ENCODE results near the gene CDH4. TPM values are rescaled to one million over a fixed set of nuclear protein-coding genes. Genes with fewer than 3 reads are reported as not detected.

CDH4 gene
- total RNA-seq, 4 donors from 2014 or later, result not detected

DNA sequence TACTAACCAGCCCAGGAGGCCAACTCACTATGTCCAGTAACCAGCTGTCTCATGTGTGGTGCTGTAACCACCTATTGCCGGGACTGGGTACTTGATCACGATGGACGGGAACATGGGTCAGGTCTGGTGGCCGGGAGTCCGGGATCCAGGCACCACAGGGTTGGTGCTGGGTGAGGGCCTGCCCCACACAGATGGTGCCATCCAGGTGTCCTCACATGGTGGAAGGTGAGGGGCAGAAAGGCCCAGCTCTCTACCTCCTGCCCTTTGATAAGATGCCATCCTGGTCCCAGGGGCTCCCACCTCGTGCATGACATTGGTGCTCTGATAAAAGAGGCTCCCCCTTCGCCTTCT is 697.3 kb downstream of the CDH4 start:
- no peak for DNase-seq
- no peaks in the 10 kb centered on the region for H3K9me3 ChIP-seq
- H3K36me3 ChIP-seq, result no peaks in the 10 kb centered on the region
- H3K4me1 ChIP-seq, result no peaks in the 10 kb centered on the region
- H3K4me3 ChIP-seq, result no peak overlapping the region
- intact Hi-C loops (cut with DNase I; ENCODE audit: low total_unique reads) (no loop called here), in situ Hi-C loops (cut with MboI; ENCODE audit: low pct_ligation_motif_present in 1 of 4, low pct_unique_long_range_greater_than_20kb in 1 of 4, low sequenced_read_pairs in 3 of 4) (no loop called here)
- TF ChIP-seq, protein P1, sequence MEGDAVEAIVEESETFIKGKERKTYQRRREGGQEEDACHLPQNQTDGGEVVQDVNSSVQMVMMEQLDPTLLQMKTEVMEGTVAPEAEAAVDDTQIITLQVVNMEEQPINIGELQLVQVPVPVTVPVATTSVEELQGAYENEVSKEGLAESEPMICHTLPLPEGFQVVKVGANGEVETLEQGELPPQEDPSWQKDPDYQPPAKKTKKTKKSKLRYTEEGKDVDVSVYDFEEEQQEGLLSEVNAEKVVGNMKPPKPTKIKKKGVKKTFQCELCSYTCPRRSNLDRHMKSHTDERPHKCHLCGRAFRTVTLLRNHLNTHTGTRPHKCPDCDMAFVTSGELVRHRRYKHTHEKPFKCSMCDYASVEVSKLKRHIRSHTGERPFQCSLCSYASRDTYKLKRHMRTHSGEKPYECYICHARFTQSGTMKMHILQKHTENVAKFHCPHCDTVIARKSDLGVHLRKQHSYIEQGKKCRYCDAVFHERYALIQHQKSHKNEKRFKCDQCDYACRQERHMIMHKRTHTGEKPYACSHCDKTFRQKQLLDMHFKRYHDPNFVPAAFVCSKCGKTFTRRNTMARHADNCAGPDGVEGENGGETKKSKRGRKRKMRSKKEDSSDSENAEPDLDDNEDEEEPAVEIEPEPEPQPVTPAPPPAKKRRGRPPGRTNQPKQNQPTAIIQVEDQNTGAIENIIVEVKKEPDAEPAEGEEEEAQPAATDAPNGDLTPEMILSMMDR (IDR thresholded peaks at IDR 0.05), result no peak
- no peak for TF ChIP-seq POLR2AphosphoS5 (IDR thresholded peaks at IDR 0.05)
- no peak for TF ChIP-seq EP300 (IDR thresholded peaks at IDR 0.05; ENCODE audit: low read depth)
- TF ChIP-seq POLR2A (IDR thresholded peaks at IDR 0.05), result no peak
- 83% methylated on average over 4 of the region's 7 CpGs; no CpG with 5 or more reads in 1 of the 2 donors for WGBS, 2 donors (ENCODE audit: low coverage in 1 of 2)
- peaks cover 11% of the 10 kb centered on the region for H3K27me3 ChIP-seq
- no peak overlapping the region for H3K27ac ChIP-seq

DNA sequence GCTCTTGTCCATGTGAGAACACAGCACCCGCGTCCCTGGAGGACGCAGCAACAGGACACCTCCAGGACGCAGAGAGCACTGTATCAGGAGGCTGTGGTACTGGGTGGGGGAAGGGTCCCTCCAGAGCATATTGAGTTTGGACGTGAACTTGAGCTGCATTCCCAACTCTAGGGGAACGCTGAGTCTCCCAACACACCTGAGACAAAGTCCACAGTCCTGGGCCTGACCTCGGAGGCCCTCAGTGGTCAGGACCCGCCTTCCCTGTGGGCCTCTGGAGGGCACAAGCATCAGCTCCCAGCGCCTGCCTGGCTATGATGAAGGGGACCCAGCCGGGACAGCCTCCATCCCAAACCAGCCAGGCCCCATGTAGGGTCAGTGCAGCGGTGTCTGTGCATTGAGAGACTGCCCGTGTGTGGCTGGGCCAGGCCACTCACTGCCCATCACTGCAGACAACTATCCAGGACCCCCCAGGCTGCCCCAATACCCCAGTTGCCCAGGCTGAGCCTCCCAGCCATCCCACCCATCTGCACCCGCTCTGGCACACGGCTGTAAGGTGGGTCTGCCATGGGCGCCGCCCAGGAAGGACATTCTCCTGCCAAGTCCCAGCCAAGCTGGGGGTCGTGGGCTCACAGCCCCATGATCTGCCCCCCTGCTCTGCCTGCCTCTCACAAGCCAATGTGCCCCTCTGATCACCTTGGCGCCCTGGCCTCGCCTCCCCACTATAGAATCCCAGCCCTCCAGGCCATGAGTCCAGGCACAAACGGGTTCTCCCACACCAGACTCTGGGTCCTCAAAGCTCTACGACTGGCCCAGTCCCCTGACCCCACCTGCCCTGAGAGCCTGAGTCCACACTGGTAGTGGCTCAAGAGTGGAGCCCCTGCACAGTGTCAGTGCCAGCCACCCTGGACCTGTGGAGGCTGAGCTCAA is 697.9 kb downstream of the CDH4 start:
- no peak for TF ChIP-seq POLR2A (IDR thresholded peaks at IDR 0.05)
- no peak for TF ChIP-seq EP300 (IDR thresholded peaks at IDR 0.05; ENCODE audit: low read depth)
- TF ChIP-seq POLR2AphosphoS5 (IDR thresholded peaks at IDR 0.05), result no peak
- TF ChIP-seq, protein P1 (IDR thresholded peaks at IDR 0.05), result no peak
- H3K4me3 ChIP-seq, result no peak overlapping the region
- H3K27ac ChIP-seq, result no peak overlapping the region
- peaks cover 11% of the 10 kb centered on the region for H3K27me3 ChIP-seq
- H3K36me3 ChIP-seq, result no peaks in the 10 kb centered on the region
- no peak for DNase-seq
- WGBS, 2 donors (ENCODE audit: low coverage in 1 of 2), result 79 to 80% methylated on average over 1 to 11 of the region's 21 CpGs
- no peaks in the 10 kb centered on the region for H3K4me1 ChIP-seq
- intact Hi-C loops (cut with DNase I; ENCODE audit: low total_unique reads), result loop anchor here (5.0 kb wide), 1 partner anchor 1133 kb away; no protein-coding TSS in a partner anchor
- no peaks in the 10 kb centered on the region for H3K9me3 ChIP-seq
- in situ Hi-C loops (cut with MboI; ENCODE audit: low pct_ligation_motif_present in 1 of 4, low pct_unique_long_range_greater_than_20kb in 1 of 4, low sequenced_read_pairs in 3 of 4), result no loop called here

DNA sequence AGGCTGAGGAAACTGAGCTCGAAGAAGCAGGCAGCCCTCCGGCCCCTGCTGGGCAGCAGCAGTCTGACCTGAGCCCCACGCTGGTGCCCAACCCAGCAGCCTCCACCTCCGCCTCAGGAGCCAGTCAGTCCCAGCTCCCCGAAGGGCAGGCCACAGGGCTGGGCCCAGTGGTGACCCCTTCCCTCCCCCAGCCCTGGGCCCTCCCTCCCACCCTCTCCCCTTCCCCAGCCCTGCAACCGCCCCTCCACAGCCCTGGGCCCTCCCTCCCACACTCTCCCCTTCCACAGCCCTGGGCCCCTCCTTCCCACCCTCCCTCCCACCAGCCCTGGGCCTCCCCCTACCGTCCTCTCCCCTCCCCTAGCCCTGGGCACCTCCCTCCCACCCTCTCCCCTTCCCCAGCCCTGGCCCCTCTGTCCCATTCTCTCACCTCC is 698.6 kb downstream of the CDH4 start:
- H3K36me3 ChIP-seq, result no peaks in the 10 kb centered on the region
- no peaks in the 10 kb centered on the region for H3K9me3 ChIP-seq
- no peak overlapping the region for H3K27ac ChIP-seq
- 67% methylated on average over 7 of the region's 7 CpGs; no CpG with 5 or more reads in 1 of the 2 donors for WGBS, 2 donors (ENCODE audit: low coverage in 1 of 2)
- TF ChIP-seq, protein P1 (IDR thresholded peaks at IDR 0.05), result no peak
- TF ChIP-seq EP300 (IDR thresholded peaks at IDR 0.05; ENCODE audit: low read depth) (no peak), POLR2AphosphoS5 (IDR thresholded peaks at IDR 0.05) (no peak), POLR2A (IDR thresholded peaks at IDR 0.05) (no peak)
- H3K4me1 ChIP-seq, result no peaks in the 10 kb centered on the region
- intact Hi-C loops (cut with DNase I; ENCODE audit: low total_unique reads) (loop anchor here (5.0 kb wide), 1 partner anchor 1133 kb away; no protein-coding TSS in a partner anchor), in situ Hi-C loops (cut with MboI; ENCODE audit: low pct_ligation_motif_present in 1 of 4, low pct_unique_long_range_greater_than_20kb in 1 of 4, low sequenced_read_pairs in 3 of 4) (no loop called here)
- H3K4me3 ChIP-seq, result no peak overlapping the region
- no peak for DNase-seq
- H3K27me3 ChIP-seq, result peaks cover 14% of the 10 kb centered on the region

DNA sequence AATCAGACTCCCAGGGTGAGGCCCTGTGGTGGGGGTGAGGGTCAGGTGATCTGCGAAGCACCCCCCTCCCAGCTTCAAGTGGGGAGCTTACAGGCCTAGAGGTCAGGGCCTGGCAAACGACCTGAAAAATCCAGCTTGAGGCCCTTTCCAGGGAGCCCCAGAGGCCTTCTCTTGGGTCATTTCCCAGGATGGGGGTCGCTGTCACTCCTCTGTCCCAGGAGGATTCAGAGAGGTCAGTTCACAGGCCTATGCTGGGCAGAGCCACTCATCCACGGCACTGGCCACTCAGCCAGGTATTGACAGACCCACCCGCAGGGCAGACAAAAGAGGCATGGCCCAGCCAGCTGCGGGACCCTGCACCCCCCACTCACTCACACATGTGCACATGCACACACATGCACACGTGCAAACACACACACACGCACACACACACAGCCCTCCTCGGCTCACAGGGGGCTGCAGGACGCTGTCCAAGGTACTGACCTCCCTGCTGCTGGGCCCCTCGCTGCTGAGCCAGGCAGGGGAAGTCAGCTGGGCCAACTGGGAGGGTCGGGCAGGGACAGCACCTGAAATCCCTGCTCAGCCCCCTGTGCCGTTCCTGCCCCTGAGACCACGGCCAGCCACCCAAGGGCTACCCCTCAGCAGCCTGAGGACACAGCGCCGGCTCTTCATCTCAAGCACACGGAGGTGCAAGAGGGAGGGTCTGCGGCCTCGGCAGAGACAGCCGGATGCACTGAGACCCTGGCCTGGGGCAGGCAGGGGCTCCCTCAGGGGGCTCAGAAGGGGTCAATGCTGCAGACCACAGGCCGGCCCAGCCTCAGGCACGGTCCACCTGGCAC is 699.9 kb downstream of the CDH4 start:
- no peak for DNase-seq
- intact Hi-C loops (cut with DNase I; ENCODE audit: low total_unique reads), result loop anchor here (5.0 kb wide), 1 partner anchor 1135 kb away; no protein-coding TSS in a partner anchor
- TF ChIP-seq, protein P1 (IDR thresholded peaks at IDR 0.05), result no peak
- no peak for TF ChIP-seq POLR2A (IDR thresholded peaks at IDR 0.05)
- TF ChIP-seq EP300 (IDR thresholded peaks at IDR 0.05; ENCODE audit: low read depth), result no peak
- no peak for TF ChIP-seq POLR2AphosphoS5 (IDR thresholded peaks at IDR 0.05)

More for the DNA sequence above, 699.9 kb downstream of the CDH4 start:
- Histone ChIP-seq H3K9me3 (no peaks in the 10 kb centered on the region), H3K4me3 (no peak overlapping the region), H3K27ac (no peak overlapping the region), H3K4me1 (peaks cover 0 to 5% (median 0%) of the 10 kb centered on the region in 4 donors), H3K27me3 (peaks cover 14% of the 10 kb centered on the region), H3K36me3 (no peaks in the 10 kb centered on the region)
- WGBS, 2 donors (ENCODE audit: low coverage in 1 of 2), result 47% methylated on average over 21 of the region's 22 CpGs; no CpG with 5 or more reads in 1 of the 2 donors
- in situ Hi-C loops (cut with MboI; ENCODE audit: low pct_ligation_motif_present in 1 of 4, low pct_unique_long_range_greater_than_20kb in 1 of 4, low sequenced_read_pairs in 3 of 4), result no loop called here
